Fibroblast of the aortic adventitia (primary cell): ENCODE measurements around the gene LEFTY2. TPM values are rescaled to one million over a fixed set of nuclear protein-coding genes. Genes with fewer than 3 reads are reported as not detected.

ENCODE experiments used
- DNase-seq: peaks from one replicate; pipeline ENCODE4 v3.0.0-alpha.2; 2010; ENCODE audit warnings: low read depth
- H3K4me3 ChIP-seq: 2 replicates; pipeline ENCODE4 v1.5.1; 2011; ENCODE audit warnings: low read depth, mild to moderate bottlenecking, control low read depth, low read length, moderate library complexity
- CTCF ChIP-seq: IDR thresholded peaks from 2 replicates; pipeline ENCODE4 v1.5.1; 2011; ENCODE audit warnings: mild to moderate bottlenecking, low read length, control low read depth, inconsistent platforms; ENCODE audit not compliant: insufficient read depth
- small RNA-seq: library from RNA; depleted of rRNA; stranded (forward); fragments of <200 nt; gene quantifications from one replicate; pipeline ENCODE3, GENCODE V24; 2012
- total RNA-seq: library from RNA; depleted of rRNA; stranded (reverse); fragments of >200 nt; gene quantifications from 2 replicates; pipeline ENCODE4 v1.2.3, GENCODE V29; 2012; ENCODE audit warnings: low replicate concordance

The LEFTY2 gene
- total RNA-seq, 1 donor = 0.09 TPM

GRCh38 chr1:225887030-225887314 lies 54.0 kb downstream of the LEFTY2 start:
- no peak for DNase-seq
- no peak for TF ChIP-seq CTCF
- H3K4me3 ChIP-seq = no peak overlapping the region

Small RNA genes within 50 kb of the gene (small RNA-seq; reads per million reads assigned to genes)
- not detected for gene AL117348.1
- gene NDUFA3P3 = not detected

Other genes starting within 250 kb of the LEFTY2 start
- gene SRP9, start 163.4 kb downstream of the LEFTY2 start, total RNA-seq = 117 and 330 TPM in 2 replicates
- 39.4 and 57.6 TPM in 2 replicates for gene EPHX1, start 131.1 kb downstream of the LEFTY2 start, total RNA-seq
- gene TMEM63A, start 58.8 kb downstream of the LEFTY2 start, total RNA-seq = 21.4 and 26.4 TPM in 2 replicates
- not detected in 2 replicates for gene LEFTY1, start 52.1 kb downstream of the LEFTY2 start, total RNA-seq
- gene PYCR2, start 17.0 kb downstream of the LEFTY2 start, total RNA-seq = 13.9 and 34.3 TPM in 2 replicates
- gene SDE2, start 58.1 kb upstream of the LEFTY2 start, total RNA-seq = 21.6 and 26.2 TPM in 2 replicates
- 56.7 and 164 TPM in 2 replicates for gene H3-3A, start 121.5 kb upstream of the LEFTY2 start, total RNA-seq
- gene ACBD3, start 245.5 kb upstream of the LEFTY2 start, total RNA-seq = 72.0 and 91.7 TPM in 2 replicates